SK-N-SH (cell line): ENCODE data around the gene OR6C75. TPM values are rescaled to one million over a fixed set of nuclear protein-coding genes. Genes with fewer than 3 reads are reported as not detected.
"Not testable (repeated sequence)": the region's sequence is repeated elsewhere in the genome, so short reads cannot be mapped to it uniquely, and the experiment has no call there.

Experiments
- CTCF ChIA-PET: fragments of 300-600, 350-600 bp; formaldehyde crosslinking; extraction: SDS; loops from one replicate; lab custom pipeline; 2021; lab: Yijun Ruan, JAX
- POLR2A ChIA-PET: fragments of 350-600 bp; sonication (Branson Sonifier 250); formaldehyde crosslinking; extraction: SDS; loops from one replicate; lab custom pipeline; 2020; ENCODE audit warnings: antibody characterized with exemption, inconsistent platforms; lab: Yijun Ruan, JAX
- DNase-seq: peaks from one replicate; pipeline ENCODE4 v3.0.0; 2012
- H2AFZ ChIP-seq: fragments of 200-600 bp; sonication (generic); 2 replicates; pipeline ENCODE4 v1.8.1; 2016; ENCODE audit warnings: antibody characterized with exemption, mild to moderate bottlenecking, low read depth
- H3F3A ChIP-seq: fragments of 200-600 bp; sonication (generic); replicated peaks from 2 replicates; pipeline ENCODE3; 2016; ENCODE audit warnings: antibody characterized with exemption, mild to moderate bottlenecking; ENCODE audit not compliant: insufficient read depth
- H3K27ac ChIP-seq, 2 experiments: fragments of 200-500 bp in 1 of 2; fragments of 200-600 bp in 1 of 2; sonication (Bioruptor generic) in 1 of 2; sonication (generic), shearing (Covaris generic) in 1 of 2; 2 replicates each; pipeline versions ENCODE4 v1.5.1 to v1.6.1; 2014 to 2016; ENCODE audit warnings: low read depth in 2 of 2, inconsistent platforms in 1 of 2, low read length in 1 of 2, mild to moderate bottlenecking in 1 of 2, mixed read lengths in 1 of 2
- H3K27me3 ChIP-seq: fragments of 200-600 bp; sonication (generic), shearing (Covaris generic); 2 replicates; pipeline ENCODE4 v1.6.1; 2016; ENCODE audit warnings: mixed run types; ENCODE audit not compliant: insufficient read depth
- H3K36me3 ChIP-seq, 2 experiments: fragments of 200-500 bp in 1 of 2; fragments of 200-600 bp in 1 of 2; sonication (Bioruptor generic) in 1 of 2; sonication (generic) in 1 of 2; replicated peaks in 1 of 2; 2 replicates each; pipeline versions ENCODE3 to v1.5.1; 2014 to 2016; ENCODE audit warnings: low read length in 1 of 2, mild to moderate bottlenecking in 1 of 2; ENCODE audit not compliant: insufficient read depth in 2 of 2, control insufficient read depth in 1 of 2
- H3K4me1 ChIP-seq, 2 experiments: fragments of 200-500 bp in 1 of 2; fragments of 200-600 bp in 1 of 2; sonication (Bioruptor generic) in 1 of 2; sonication (generic), shearing (Covaris generic) in 1 of 2; 2 replicates each; pipeline versions ENCODE4 v1.5.1 to v1.6.1; 2014 to 2016; ENCODE audit warnings: low read depth in 1 of 2, low read length in 1 of 2, mixed run types in 1 of 2; ENCODE audit not compliant: insufficient read depth in 2 of 2, control insufficient read depth in 1 of 2
- H3K4me2 ChIP-seq: fragments of 200-600 bp; sonication (generic), shearing (Covaris generic); 2 replicates; pipeline ENCODE4 v1.6.1; 2017; ENCODE audit warnings: mixed run types
- H3K4me3 ChIP-seq, 2 experiments: fragments of 200-500 bp in 1 of 2; fragments of 200-600 bp in 1 of 2; sonication (Bioruptor generic) in 1 of 2; sonication (generic), shearing (Covaris generic) in 1 of 2; 2 replicates each; pipeline versions ENCODE4 v1.5.1 to v1.8.1; 2014 to 2016; ENCODE audit warnings: low read depth in 2 of 2, inconsistent platforms in 1 of 2, low read length in 1 of 2, mild to moderate bottlenecking in 1 of 2, mixed read lengths in 1 of 2, moderate library complexity in 1 of 2
- H3K79me2 ChIP-seq: fragments of 200-600 bp; sonication (generic); 2 replicates; pipeline ENCODE4 v1.8.1; 2017; ENCODE audit warnings: mild to moderate bottlenecking; ENCODE audit not compliant: insufficient read depth
- H3K9ac ChIP-seq: fragments of 200-600 bp; sonication (generic); 2 replicates; pipeline ENCODE4 v1.6.1; 2017; ENCODE audit warnings: mixed run types
- H3K9me2 ChIP-seq: fragments of 200-600 bp; sonication (generic); 2 replicates; pipeline ENCODE4 v1.6.1; 2017; ENCODE audit warnings: mixed run types
- H3K9me3 ChIP-seq: fragments of 200-600 bp; sonication (generic); 2 replicates; pipeline ENCODE4 v1.6.1; 2017; ENCODE audit warnings: mixed run types, mild to moderate bottlenecking, moderate library complexity
- H4K20me1 ChIP-seq: fragments of 200-600 bp; sonication (generic); 2 replicates; pipeline ENCODE4 v1.6.1; 2017; ENCODE audit warnings: mild to moderate bottlenecking, mixed run types; ENCODE audit not compliant: insufficient read depth
- CHD2 ChIP-seq: fragments of 150-350 bp; IDR thresholded peaks from 2 replicates; pipeline ENCODE4 v1.6.1; 2018; ENCODE audit warnings: low read length; ENCODE audit not compliant: partially characterized antibody
- EP300 ChIP-seq, 2 experiments: IDR thresholded peaks; 2 replicates each; pipeline versions ENCODE4 v1.4.0 to v1.6.1; 2012; ENCODE audit warnings: borderline replicate concordance in 1 of 2, low read depth in 1 of 2, low read length in 1 of 2
- FOSL2 ChIP-seq: IDR thresholded peaks from 2 replicates; pipeline ENCODE4 v1.4.0; 2012; ENCODE audit warnings: low read depth, mild to moderate bottlenecking, moderate library complexity, borderline replicate concordance
- FOXM1 ChIP-seq: IDR thresholded peaks from 2 replicates; pipeline ENCODE4 v1.4.0; 2012; ENCODE audit warnings: low read depth, mild to moderate bottlenecking
- GATA2 ChIP-seq: sonication (generic); formaldehyde crosslinking; IDR thresholded peaks from 2 replicates; pipeline ENCODE4 v1.5.0; 2020; ENCODE audit warnings: mild to moderate bottlenecking, missing genetic modification reagents
- JUND ChIP-seq: IDR thresholded peaks from 2 replicates; pipeline ENCODE4 v1.4.0; 2012
- NFIC ChIP-seq: IDR thresholded peaks from 2 replicates; pipeline ENCODE4 v1.4.0; 2012; ENCODE audit warnings: borderline replicate concordance
- RXRA ChIP-seq: IDR thresholded peaks from 2 replicates; pipeline ENCODE4 v1.4.0; 2012; ENCODE audit warnings: low read depth, mild to moderate bottlenecking, borderline replicate concordance
- SIN3A ChIP-seq: IDR thresholded peaks from 2 replicates; pipeline ENCODE4 v1.6.1; 2012; ENCODE audit warnings: low read depth, mild to moderate bottlenecking, low read length, moderate library complexity, borderline replicate concordance
- TEAD4 ChIP-seq: IDR thresholded peaks from 2 replicates; pipeline ENCODE4 v1.4.0; 2012; ENCODE audit warnings: mild to moderate bottlenecking, borderline replicate concordance; ENCODE audit not compliant: insufficient read depth
- WGBS: methylation state at CpG from one replicate; pipeline ENCODE4 v1.1.6; 2017; ENCODE audit warnings: low lambda C conversion rate; 5-methylcytosine and 5-hydroxymethylcytosine counted together
- polyA plus RNA-seq, 3 experiments: library from polyadenylated mRNA; depleted of rRNA; stranded (reverse); fragments of >200 nt; gene quantifications; 2 replicates each; pipeline ENCODE4 v1.2.3, GENCODE V29; 2012
- TF ChIP-seq, protein P1 (sequence below): fragments of 150-350 bp; IDR thresholded peaks from 2 replicates; pipeline ENCODE4 v1.6.1; 2016; ENCODE audit warnings: mild to moderate bottlenecking, low read depth, low read length
- TF ChIP-seq, protein P2 (sequence below): IDR thresholded peaks from 2 replicates; pipeline ENCODE4 v1.6.1; 2012; ENCODE audit warnings: mild to moderate bottlenecking, low read depth, low read length, moderate library complexity

OR6C75 gene
- polyA plus RNA-seq, 1 of the 3 experiments (the other 2 are of a cell fraction), result not detected

DNA sequence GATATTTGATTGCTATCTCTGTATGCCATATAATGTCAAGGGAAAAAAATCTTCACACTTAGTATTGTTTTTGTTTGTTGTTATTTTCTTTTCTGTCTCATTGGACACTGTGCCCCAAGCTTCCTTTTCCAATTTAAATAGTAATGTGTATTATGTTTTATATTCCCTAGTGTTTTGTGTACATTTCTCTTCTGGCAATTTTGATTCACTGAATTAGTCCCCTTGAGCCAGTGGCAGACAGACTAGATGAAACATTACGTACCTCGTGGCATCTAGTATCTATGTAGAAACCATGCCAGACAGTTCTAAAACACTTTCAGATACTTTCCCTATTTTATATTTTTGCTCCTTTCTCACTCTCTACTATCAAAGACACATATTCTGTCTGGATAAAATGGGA is 48.7 kb upstream of the OR6C75 start, which contains the start of gene OR6C1:
Gene OR6C1, plus strand, starts transcription at position 301 of the 400 bp plus-strand sequence. CDS start 6,257 bp downstream, outside the sequence.
- WGBS, result 1% methylated on average over 2 of the region's 2 CpGs
- Histone ChIP-seq H3K4me2 (no peak within 1 kb of the TSS), H3K9ac (no peak within 1 kb of the TSS), H2AFZ (no peak within 1 kb of the TSS), H3K79me2 (no peaks in the 10 kb centered on the region), H4K20me1 (no peaks in the 10 kb centered on the region), H3K4me3 (no peak within 1 kb of the TSS), H3F3A (no peaks in the 10 kb centered on the region), H3K9me2 (no peaks in the 10 kb centered on the region), H3K27me3 (no peaks in the 10 kb centered on the region), H3K4me1 (no peaks in the 10 kb centered on the region), H3K27ac (no peak within 1 kb of the TSS), H3K9me3 (no peaks in the 10 kb centered on the region), H3K36me3 (no peaks in the 10 kb centered on the region)
- DNase-seq, result no peak
- no peak for TF ChIP-seq NFIC
- TF ChIP-seq FOSL2, result no peak
- no peak for TF ChIP-seq RXRA
- TF ChIP-seq FOXM1, result no peak
- no peak for TF ChIP-seq TEAD4
- TF ChIP-seq, protein P1, sequence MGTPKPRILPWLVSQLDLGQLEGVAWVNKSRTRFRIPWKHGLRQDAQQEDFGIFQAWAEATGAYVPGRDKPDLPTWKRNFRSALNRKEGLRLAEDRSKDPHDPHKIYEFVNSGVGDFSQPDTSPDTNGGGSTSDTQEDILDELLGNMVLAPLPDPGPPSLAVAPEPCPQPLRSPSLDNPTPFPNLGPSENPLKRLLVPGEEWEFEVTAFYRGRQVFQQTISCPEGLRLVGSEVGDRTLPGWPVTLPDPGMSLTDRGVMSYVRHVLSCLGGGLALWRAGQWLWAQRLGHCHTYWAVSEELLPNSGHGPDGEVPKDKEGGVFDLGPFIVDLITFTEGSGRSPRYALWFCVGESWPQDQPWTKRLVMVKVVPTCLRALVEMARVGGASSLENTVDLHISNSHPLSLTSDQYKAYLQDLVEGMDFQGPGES, result no peak
- TF ChIP-seq SIN3A, result no peak
- TF ChIP-seq JUND, result no peak
- TF ChIP-seq GATA2, result no peak
- no peak for TF ChIP-seq EP300 (IDR thresholded peaks at IDR 0.05; ENCODE audit: borderline replicate concordance in 1 of 2, low read depth in 1 of 2, low read length in 1 of 2)
- TF ChIP-seq CHD2, result no peak
- TF ChIP-seq, protein P2, sequence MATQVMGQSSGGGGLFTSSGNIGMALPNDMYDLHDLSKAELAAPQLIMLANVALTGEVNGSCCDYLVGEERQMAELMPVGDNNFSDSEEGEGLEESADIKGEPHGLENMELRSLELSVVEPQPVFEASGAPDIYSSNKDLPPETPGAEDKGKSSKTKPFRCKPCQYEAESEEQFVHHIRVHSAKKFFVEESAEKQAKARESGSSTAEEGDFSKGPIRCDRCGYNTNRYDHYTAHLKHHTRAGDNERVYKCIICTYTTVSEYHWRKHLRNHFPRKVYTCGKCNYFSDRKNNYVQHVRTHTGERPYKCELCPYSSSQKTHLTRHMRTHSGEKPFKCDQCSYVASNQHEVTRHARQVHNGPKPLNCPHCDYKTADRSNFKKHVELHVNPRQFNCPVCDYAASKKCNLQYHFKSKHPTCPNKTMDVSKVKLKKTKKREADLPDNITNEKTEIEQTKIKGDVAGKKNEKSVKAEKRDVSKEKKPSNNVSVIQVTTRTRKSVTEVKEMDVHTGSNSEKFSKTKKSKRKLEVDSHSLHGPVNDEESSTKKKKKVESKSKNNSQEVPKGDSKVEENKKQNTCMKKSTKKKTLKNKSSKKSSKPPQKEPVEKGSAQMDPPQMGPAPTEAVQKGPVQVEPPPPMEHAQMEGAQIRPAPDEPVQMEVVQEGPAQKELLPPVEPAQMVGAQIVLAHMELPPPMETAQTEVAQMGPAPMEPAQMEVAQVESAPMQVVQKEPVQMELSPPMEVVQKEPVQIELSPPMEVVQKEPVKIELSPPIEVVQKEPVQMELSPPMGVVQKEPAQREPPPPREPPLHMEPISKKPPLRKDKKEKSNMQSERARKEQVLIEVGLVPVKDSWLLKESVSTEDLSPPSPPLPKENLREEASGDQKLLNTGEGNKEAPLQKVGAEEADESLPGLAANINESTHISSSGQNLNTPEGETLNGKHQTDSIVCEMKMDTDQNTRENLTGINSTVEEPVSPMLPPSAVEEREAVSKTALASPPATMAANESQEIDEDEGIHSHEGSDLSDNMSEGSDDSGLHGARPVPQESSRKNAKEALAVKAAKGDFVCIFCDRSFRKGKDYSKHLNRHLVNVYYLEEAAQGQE, result no peak
- ChIA-PET CTCF (no interaction called here), POLR2A (no interaction called here)

DNA sequence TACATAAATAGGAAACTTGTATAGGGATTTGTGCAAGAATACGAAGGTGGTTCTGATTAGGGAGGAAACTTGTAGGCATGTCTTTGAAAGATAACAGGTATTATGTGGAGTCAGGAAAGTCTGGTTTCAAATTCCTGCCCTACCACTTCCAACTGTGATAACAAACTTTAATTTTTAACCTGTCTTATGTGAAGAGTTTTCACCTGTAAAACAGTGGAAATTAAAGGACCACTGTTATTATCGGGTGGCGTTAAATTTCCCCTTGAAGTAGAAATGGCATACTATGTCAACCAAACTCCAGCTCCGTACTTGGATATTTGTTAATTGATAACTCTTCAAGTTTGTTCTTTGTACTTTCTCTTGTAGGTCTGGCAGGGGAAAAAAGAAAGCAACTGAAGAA is 42.6 kb upstream of the OR6C75 start:
- CTCF ChIA-PET, result interaction anchor here (1.0 kb wide), 1 partner anchor 10 kb away, joined by 3 read pairs; the partner anchor contains the start of gene OR6C3
- no peak overlapping the region for H3K4me2 ChIP-seq
- no peak overlapping the region for H3K9ac ChIP-seq

DNA sequence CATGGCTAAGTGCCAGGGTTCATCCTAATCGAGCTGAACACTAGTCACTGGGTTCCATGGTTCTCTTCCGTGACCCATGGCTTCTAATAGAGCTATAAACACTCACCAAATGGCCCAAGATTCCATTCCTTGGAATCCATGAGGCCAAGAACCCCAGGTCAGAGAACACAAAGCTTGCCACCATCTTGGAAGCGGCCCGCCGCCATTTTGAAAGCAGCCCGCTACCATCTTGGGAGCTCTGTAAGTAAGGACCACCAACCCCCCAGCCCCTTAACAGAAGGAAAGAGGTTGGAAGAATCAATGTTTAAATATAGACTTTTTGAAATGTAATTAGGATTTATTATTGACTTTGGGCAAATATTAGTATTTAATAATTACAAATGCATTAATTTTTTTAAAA is 37.0 kb upstream of the OR6C75 start:
- 68% methylated on average over 6 of the region's 6 CpGs for WGBS
- POLR2A ChIA-PET, H3K36me3 ChIP-seq, H3K9me3 ChIP-seq, H3K4me2 ChIP-seq, DNase-seq, H3K9me2 ChIP-seq, H3K79me2 ChIP-seq, H4K20me1 ChIP-seq, H3K27ac ChIP-seq, H3K4me3 ChIP-seq, H3F3A ChIP-seq, H3K4me1 ChIP-seq, H3K27me3 ChIP-seq, H2AFZ ChIP-seq, H3K9ac ChIP-seq: not testable (repeated sequence)
- CTCF ChIA-PET, result interaction anchor here (0.7 kb wide), 1 partner anchor 13 kb away, joined by 4 read pairs; no protein-coding TSS in a partner anchor

More for the DNA sequence above, 42.6 kb upstream of the OR6C75 start:
- Histone ChIP-seq H3K4me3 (no peak overlapping the region), H3K36me3 (no peaks in the 10 kb centered on the region), H3K27ac (no peak overlapping the region), H3K4me1 (no peaks in the 10 kb centered on the region), H3K79me2 (no peaks in the 10 kb centered on the region), H3F3A (no peaks in the 10 kb centered on the region), H2AFZ (no peak overlapping the region), H3K9me2 (no peaks in the 10 kb centered on the region), H3K27me3 (no peaks in the 10 kb centered on the region), H3K9me3 (no peaks in the 10 kb centered on the region; the same call in 1 of the 2 replicates), H4K20me1 (no peaks in the 10 kb centered on the region)
- POLR2A ChIA-PET, result no interaction called here
- no peak for TF ChIP-seq RXRA
- WGBS, result 22% methylated on average over 4 of the region's 4 CpGs
- no peak for DNase-seq
